Subcutaneous abdominal adipose tissue (tissue), 5 donors: ENCODE measurements around the gene BRPF1.

Experiments used
- H3K27ac ChIP-seq: one replicate; pipeline ENCODE4 v1.7.0; 2013; ENCODE audit warnings: low read depth, mild to moderate bottlenecking, inconsistent platforms, low read length, moderate library complexity
- H3K27me3 ChIP-seq, 5 donors: one replicate each; pipeline ENCODE4 v1.7.0; 2013; ENCODE audit warnings: low read length in 5 of 5, inconsistent platforms in 1 of 5; ENCODE audit not compliant: control insufficient read depth in 5 of 5, insufficient read depth in 4 of 5
- H3K36me3 ChIP-seq, 5 donors: one replicate each; pipeline ENCODE4 v1.7.0; 2013; ENCODE audit warnings: low read length in 5 of 5; ENCODE audit not compliant: control insufficient read depth in 5 of 5, insufficient read depth in 5 of 5
- H3K4me1 ChIP-seq, 5 donors: one replicate each; pipeline ENCODE4 v1.7.0; 2013; ENCODE audit warnings: low read length in 5 of 5, mild to moderate bottlenecking in 3 of 5, moderate library complexity in 1 of 5; ENCODE audit not compliant: control insufficient read depth in 5 of 5, insufficient read depth in 5 of 5
- H3K4me3 ChIP-seq, 5 donors: one replicate each; pipeline ENCODE4 v1.7.0; 2013; ENCODE audit warnings: low read length in 5 of 5, low read depth in 1 of 5
- H3K9ac ChIP-seq, 5 donors: one replicate each; pipeline ENCODE4 v1.7.0; 2013; ENCODE audit warnings: low read length in 5 of 5, mild to moderate bottlenecking in 4 of 5, moderate library complexity in 3 of 5
- H3K9me3 ChIP-seq, 5 donors: one replicate each; pipeline ENCODE4 v1.7.0; 2013; ENCODE audit warnings: low read length in 5 of 5; ENCODE audit not compliant: control insufficient read depth in 5 of 5
- donor health status: healthy.
- donor health status: healthy.
- donor health status: healthy.
- donor health status: healthy.
- donor health status: healthy.

BRPF1 gene

GRCh38 chr3:9776896-9777693, 45.6 kb downstream of the BRPF1 start:
- H3K36me3 ChIP-seq = peaks cover under 1 to 20% (median 18%) of the 10 kb centered on the region in 5 donors
- H3K9me3 ChIP-seq = no peaks in the 10 kb centered on the region
- peaks cover 2 to 52% (median 27%) of the 10 kb centered on the region in 5 donors for H3K4me1 ChIP-seq
- no peak overlapping the region for H3K27ac ChIP-seq
- H3K9ac ChIP-seq = no peak overlapping the region
- no peak overlapping the region for H3K4me3 ChIP-seq
- H3K27me3 ChIP-seq = no peaks in the 10 kb centered on the region

DNA sequence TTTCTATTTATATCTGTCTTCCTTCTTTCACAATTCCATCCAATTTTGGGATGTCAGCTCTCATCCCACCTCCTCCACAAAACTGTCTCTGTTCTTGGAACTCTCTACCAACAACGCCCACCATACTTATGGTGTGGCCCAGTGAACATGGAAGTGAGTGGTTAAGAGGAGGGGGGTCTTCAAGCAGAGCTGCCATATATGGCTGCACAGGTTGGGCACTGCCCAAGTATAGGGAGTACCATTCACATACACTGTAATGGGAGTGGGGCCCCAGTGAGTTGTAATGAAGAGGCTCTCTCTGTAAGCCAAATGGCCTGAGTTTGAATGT, 46.1 kb downstream of the BRPF1 start:
- Histone ChIP-seq H3K4me1 (peaks cover 2 to 52% (median 26%) of the 10 kb centered on the region in 5 donors), H3K27me3 (no peaks in the 10 kb centered on the region), H3K9me3 (no peaks in the 10 kb centered on the region), H3K36me3 (peaks cover 4 to 26% (median 24%) of the 10 kb centered on the region in 5 donors), H3K27ac (no peak overlapping the region), H3K4me3 (no peak overlapping the region), H3K9ac (no peak overlapping the region)

- Histone ChIP-seq H3K4me3 (no peak overlapping the region), H3K36me3 (peaks cover 7 to 31% (median 28%) of the 10 kb centered on the region in 5 donors), H3K4me1 (peaks cover 2 to 52% (median 26%) of the 10 kb centered on the region in 5 donors), H3K9ac (no peak overlapping the region), H3K27ac (no peak overlapping the region), H3K27me3 (no peaks in the 10 kb centered on the region), H3K9me3 (no peaks in the 10 kb centered on the region)
Measured at GRCh38 chr3:9778143-9779074, 46.9 kb downstream of the BRPF1 start.

DNA sequence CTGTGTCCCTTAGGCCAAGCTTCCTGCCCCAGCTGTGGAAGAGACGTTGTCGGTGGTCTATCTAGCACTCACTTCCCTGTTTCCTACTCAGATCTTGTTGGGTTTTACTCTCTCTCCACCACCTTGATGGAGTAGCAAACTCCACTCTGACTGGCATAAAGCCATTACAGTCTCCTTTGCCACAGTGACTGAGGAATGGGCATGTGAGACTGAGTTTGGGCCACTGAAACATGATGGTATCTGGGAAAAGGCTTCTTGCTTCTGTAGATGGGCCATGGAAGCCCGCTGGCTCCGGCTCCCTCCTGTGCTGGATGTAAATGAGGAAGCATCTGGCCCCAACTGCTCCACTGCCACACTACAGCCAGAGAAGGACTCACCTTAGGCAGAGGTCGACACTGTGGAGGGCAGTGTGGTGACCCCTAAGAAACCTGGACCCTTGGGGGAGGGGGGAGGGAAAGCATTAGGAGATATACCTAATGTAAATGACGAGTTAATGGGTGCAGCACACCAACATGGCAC, 47.6 kb downstream of the BRPF1 start:
- Histone ChIP-seq H3K36me3 (peaks cover 7 to 37% (median 33%) of the 10 kb centered on the region in 5 donors), H3K27me3 (no peaks in the 10 kb centered on the region), H3K4me3 (no peak overlapping the region), H3K27ac (no peak overlapping the region), H3K9ac (no peak overlapping the region), H3K9me3 (no peaks in the 10 kb centered on the region), H3K4me1 (peaks cover 2 to 52% (median 26%) of the 10 kb centered on the region in 5 donors)

DNA sequence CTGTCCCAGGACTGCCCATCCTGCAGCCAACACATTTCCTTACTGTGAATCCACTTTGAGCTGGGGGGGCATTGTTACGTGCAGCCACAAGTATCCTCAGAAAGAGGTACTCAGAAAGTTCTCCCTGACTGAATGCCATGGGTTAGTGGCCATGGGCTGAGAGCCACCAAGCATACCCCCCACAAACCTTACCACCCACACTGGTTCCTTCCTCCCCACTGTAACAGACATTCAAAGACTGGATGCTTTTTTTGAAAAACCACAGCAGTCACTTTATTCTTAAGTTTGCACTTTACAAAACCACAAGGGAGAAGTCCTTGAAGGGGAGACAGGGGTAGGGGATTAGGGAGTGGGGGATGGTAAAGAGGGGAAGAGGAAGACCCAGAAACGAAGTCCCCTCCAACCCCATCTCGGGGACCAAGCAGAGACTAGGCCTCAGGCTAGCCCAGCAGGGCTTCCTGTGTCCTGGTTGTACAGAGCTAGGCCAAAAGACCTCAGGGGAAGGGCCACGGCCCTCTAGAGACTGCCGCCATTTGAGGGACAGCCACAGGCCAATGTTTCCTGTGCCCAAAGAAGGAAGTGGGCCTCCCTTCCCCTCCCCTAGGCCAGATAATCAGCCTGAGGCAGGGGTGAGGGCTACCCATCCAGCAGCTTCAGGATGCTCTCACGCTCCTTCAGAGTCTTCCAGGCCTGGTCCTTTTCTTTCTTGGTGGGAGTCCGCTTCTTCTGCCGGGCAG, 48.4 kb downstream of the BRPF1 start:
- Histone ChIP-seq H3K4me3 (no peak overlapping the region), H3K27ac (no peak overlapping the region), H3K4me1 (peaks cover 2 to 52% (median 26%) of the 10 kb centered on the region in 5 donors), H3K27me3 (no peaks in the 10 kb centered on the region), H3K9ac (peak overlapping the region in 1 of 5 donors; percentile 35), H3K9me3 (no peaks in the 10 kb centered on the region), H3K36me3 (peaks cover 7 to 39% (median 35%) of the 10 kb centered on the region in 5 donors)

DNA sequence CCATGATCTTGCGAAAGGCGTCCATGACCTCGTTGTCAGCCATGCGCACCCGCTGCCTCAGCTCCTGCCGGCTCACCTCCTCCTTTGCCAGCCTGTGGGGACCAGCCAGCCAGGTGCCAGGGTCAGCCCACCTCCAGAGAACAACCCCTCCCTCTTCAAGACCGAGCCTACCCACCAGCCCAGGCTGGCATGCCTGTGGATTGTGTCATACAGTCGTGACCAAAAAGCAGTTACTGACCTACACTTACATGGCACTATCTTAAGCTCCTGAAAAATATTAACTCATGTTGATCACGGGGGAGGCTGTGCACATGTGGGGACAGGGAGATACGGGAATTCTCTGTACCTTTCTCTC, 48.9 kb downstream of the BRPF1 start:
- H3K9me3 ChIP-seq = no peaks in the 10 kb centered on the region
- H3K27ac ChIP-seq = no peak overlapping the region
- H3K4me3 ChIP-seq = no peak overlapping the region
- H3K4me1 ChIP-seq = peaks cover 2 to 52% (median 26%) of the 10 kb centered on the region in 5 donors
- peak overlapping the region in 1 of 5 donors; percentile 35 for H3K9ac ChIP-seq
- peaks cover 7 to 45% (median 39%) of the 10 kb centered on the region in 5 donors for H3K36me3 ChIP-seq
- H3K27me3 ChIP-seq = no peaks in the 10 kb centered on the region

GRCh38 chr3:9780910-9781309, 49.4 kb downstream of the BRPF1 start:
- no peak overlapping the region for H3K4me3 ChIP-seq
- H3K9me3 ChIP-seq = no peaks in the 10 kb centered on the region
- peaks cover 4 to 56% (median 29%) of the 10 kb centered on the region in 5 donors for H3K4me1 ChIP-seq
- H3K27me3 ChIP-seq = no peaks in the 10 kb centered on the region
- no peak overlapping the region for H3K27ac ChIP-seq
- H3K9ac ChIP-seq = no peak overlapping the region
- H3K36me3 ChIP-seq = peaks cover 7 to 48% (median 42%) of the 10 kb centered on the region in 5 donors

GRCh38 chr3:9781551-9781950, 50.0 kb downstream of the BRPF1 start:
- Histone ChIP-seq H3K27ac (no peak overlapping the region), H3K9ac (no peak overlapping the region), H3K4me3 (no peak overlapping the region), H3K36me3 (peaks cover 10 to 53% (median 47%) of the 10 kb centered on the region in 5 donors), H3K4me1 (peaks cover 4 to 59% (median 29%) of the 10 kb centered on the region in 5 donors), H3K27me3 (no peaks in the 10 kb centered on the region), H3K9me3 (no peaks in the 10 kb centered on the region)

- no peak overlapping the region for H3K27ac ChIP-seq
- no peak overlapping the region for H3K9ac ChIP-seq
- no peaks in the 10 kb centered on the region for H3K27me3 ChIP-seq
- H3K9me3 ChIP-seq = no peaks in the 10 kb centered on the region
- H3K4me1 ChIP-seq = peaks cover 4 to 54% (median 25%) of the 10 kb centered on the region in 5 donors
- H3K36me3 ChIP-seq = peaks cover 11 to 59% (median 50%) of the 10 kb centered on the region in 5 donors
- H3K4me3 ChIP-seq = no peak overlapping the region
Measured at GRCh38 chr3:9781978-9782603, 50.6 kb downstream of the BRPF1 start.
